Glutamatergic neuron (in vitro differentiated cells): ENCODE results near the gene GGCX. TPM values are rescaled to one million over a fixed set of nuclear protein-coding genes. Genes with fewer than 3 reads are reported as not detected.

Experiments used
- DNase-seq: peaks from one replicate; pipeline ENCODE4 v3.0.0; 2022
- H3K27ac Mint-ChIP-seq: one replicate; pipeline ENCODE4 v1.8.0; 2020; ENCODE audit warnings: mild to moderate bottlenecking, mixed read lengths, inconsistent platforms; ENCODE audit not compliant: unreplicated experiment
- H3K27me3 Mint-ChIP-seq: one replicate; pipeline ENCODE4 v1.8.0; 2020; ENCODE audit warnings: mild to moderate bottlenecking, moderate library complexity, mixed read lengths, inconsistent platforms; ENCODE audit not compliant: unreplicated experiment
- H3K36me3 Mint-ChIP-seq: one replicate; pipeline ENCODE4 v1.8.0; 2020; ENCODE audit warnings: mild to moderate bottlenecking, mixed read lengths, inconsistent platforms; ENCODE audit not compliant: unreplicated experiment
- H3K4me1 Mint-ChIP-seq: one replicate; pipeline ENCODE4 v1.8.0; 2020; ENCODE audit warnings: mild to moderate bottlenecking, low read depth, mixed read lengths, inconsistent platforms; ENCODE audit not compliant: unreplicated experiment
- H3K4me3 Mint-ChIP-seq: one replicate; pipeline ENCODE4 v1.8.0; 2020; ENCODE audit warnings: mild to moderate bottlenecking, mixed read lengths, inconsistent platforms; ENCODE audit not compliant: unreplicated experiment
- H3K9me3 Mint-ChIP-seq: one replicate; pipeline ENCODE4 v1.8.0; 2020; ENCODE audit warnings: mild to moderate bottlenecking, moderate library complexity, mixed read lengths, inconsistent platforms; ENCODE audit not compliant: unreplicated experiment
- total RNA-seq: library from RNA; stranded (reverse); fragmentation: NEBNext Ultra II Directional; extraction: Animal tissue kit (Norgen Biotek cat#: 25700); gene quantifications from one replicate; pipeline ENCODE4 v1.2.1, GENCODE V29; 2021; ENCODE audit not compliant: unreplicated experiment
- TF ChIP-seq, protein P1 (sequence below): fragments of 200-600 bp; sonication (generic); IDR thresholded peaks from one replicate; pipeline ENCODE4 v1.5.0; 2021; ENCODE audit not compliant: partially characterized antibody, unreplicated experiment

The GGCX gene
- total RNA-seq, 1 donor from 2014 or later, result 49.6 TPM

DNA sequence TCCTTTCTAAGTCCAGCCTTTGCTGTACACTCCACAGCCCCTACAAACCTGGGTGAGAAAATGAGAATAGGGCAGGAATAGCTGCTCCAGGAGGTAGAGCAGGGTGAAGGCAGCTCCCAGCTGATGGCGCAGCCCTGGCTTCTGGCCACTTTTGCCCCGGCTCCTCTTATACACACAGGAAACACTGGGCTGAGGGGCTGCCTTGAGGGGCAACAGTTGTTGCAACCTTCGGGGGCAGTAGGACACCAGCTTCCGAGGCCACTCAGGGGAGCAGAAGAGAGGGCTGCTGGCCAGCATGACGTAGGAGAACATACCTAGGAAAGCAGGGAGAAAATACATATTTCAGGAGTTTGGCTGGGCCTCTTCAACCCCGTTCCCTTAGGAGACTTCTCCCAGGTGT, 8.1 kb downstream of the GGCX start:
- H3K36me3 Mint-ChIP-seq, result no peaks in the 10 kb centered on the region
- TF ChIP-seq, protein P1, sequence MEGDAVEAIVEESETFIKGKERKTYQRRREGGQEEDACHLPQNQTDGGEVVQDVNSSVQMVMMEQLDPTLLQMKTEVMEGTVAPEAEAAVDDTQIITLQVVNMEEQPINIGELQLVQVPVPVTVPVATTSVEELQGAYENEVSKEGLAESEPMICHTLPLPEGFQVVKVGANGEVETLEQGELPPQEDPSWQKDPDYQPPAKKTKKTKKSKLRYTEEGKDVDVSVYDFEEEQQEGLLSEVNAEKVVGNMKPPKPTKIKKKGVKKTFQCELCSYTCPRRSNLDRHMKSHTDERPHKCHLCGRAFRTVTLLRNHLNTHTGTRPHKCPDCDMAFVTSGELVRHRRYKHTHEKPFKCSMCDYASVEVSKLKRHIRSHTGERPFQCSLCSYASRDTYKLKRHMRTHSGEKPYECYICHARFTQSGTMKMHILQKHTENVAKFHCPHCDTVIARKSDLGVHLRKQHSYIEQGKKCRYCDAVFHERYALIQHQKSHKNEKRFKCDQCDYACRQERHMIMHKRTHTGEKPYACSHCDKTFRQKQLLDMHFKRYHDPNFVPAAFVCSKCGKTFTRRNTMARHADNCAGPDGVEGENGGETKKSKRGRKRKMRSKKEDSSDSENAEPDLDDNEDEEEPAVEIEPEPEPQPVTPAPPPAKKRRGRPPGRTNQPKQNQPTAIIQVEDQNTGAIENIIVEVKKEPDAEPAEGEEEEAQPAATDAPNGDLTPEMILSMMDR, result no peak

DNA sequence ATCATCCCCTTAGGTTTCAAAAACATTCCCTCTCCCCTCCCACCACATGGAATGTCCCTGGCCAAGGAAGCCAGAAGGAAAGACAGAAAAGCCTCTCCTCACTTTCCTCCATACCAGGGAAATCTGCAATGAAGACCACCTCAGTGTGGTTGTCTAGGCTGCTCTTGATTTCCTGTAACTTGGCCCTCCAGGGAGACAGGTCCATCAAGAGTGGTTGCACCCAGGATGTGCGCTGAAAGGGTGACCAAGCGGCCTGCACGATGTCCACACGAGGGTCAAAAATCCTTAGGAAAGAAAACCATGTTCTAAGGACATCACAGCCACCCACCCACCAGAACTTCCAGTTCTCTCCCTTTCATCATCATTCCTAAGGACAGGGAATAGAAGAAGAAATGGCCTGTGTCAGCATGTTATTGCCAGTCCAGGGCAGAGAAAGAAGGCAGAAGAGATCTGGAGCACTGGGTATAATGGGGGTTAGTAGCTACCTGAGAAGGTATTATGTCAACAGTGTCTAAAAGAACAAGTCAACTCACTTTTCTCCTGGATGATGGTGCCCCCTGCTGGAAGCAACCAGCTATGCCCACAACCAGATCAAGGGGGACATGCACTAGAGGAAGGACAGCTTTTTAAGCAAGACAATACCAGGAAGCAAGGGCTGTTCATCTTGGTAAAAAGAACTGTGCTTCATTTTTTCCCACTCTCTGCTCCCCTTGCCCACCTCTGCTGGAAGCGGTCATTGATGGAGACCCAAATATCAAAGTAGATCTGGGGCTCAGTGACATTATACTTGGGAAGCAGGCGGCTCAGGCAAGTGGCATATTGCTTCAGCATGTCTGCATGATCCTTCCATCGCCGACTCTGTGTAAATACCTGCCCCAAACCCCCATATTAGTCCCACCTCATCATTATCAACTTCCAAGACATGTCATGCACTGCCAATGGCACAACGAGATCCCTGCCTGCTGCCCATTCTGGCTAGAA, 9.3 kb downstream of the GGCX start:
- DNase-seq, result peak; percentile 87
- Mint-ChIP-seq H3K27ac (no peak overlapping the region), H3K27me3 (peaks cover 3% of the 10 kb centered on the region), H3K4me3 (no peak overlapping the region), H3K4me1 (peaks cover 2% of the 10 kb centered on the region), H3K9me3 (peaks cover 6% of the 10 kb centered on the region), H3K36me3 (no peaks in the 10 kb centered on the region)
- TF ChIP-seq, protein P1, result peak; percentile 86

More for the DNA sequence above, 8.1 kb downstream of the GGCX start:
- DNase-seq, result no peak
- Mint-ChIP-seq H3K4me1 (peaks cover 2% of the 10 kb centered on the region), H3K9me3 (peaks cover 3% of the 10 kb centered on the region), H3K4me3 (no peak overlapping the region), H3K27ac (no peak overlapping the region), H3K27me3 (no peaks in the 10 kb centered on the region)

DNA sequence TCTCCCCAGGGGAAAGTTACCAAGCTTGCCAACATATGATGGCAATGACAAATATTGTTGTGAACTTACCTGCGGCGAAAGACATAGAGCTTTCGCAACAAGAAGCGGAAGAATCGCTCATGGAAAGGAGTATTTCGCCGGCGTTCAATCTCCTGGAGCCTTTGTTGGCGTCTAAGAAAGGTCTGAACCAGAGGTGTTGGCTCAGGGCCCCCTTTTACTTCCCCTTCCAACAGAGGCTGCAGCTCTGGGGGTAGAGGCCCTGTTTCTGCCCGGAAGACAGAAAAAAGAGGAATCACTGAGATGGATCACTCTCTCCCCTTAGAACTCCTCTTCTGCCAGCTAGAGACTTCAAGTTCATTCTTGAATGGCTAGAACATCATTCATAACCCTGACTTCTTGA, 10.8 kb downstream of the GGCX start:
- Mint-ChIP-seq H3K4me1 (peaks cover 2% of the 10 kb centered on the region), H3K4me3 (no peak overlapping the region), H3K9me3 (peaks cover 4% of the 10 kb centered on the region), H3K27me3 (peaks cover 3% of the 10 kb centered on the region), H3K36me3 (no peaks in the 10 kb centered on the region), H3K27ac (no peak overlapping the region)
- no peak for DNase-seq
- TF ChIP-seq, protein P1, result no peak

DNA sequence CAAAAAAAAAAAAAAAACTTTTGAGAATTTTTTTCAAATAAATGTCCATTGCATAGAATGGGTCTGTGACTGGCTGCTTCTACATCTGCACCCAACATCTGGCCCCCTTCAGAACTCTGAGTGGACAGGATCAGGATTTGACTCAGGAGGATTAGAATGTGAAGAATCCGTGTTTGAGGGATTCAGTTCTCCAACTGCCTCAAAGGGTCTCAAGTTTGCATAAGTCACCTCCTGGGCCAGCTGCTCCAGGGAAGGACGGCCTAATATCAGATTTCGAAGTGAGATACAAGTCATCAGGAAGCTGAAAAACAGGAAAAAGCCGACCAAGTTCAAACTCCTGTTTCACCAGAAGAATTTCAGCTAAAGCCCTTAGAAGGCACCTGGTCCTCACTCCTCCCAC, 11.5 kb downstream of the GGCX start:
- Mint-ChIP-seq H3K27ac (no peak overlapping the region), H3K36me3 (no peaks in the 10 kb centered on the region), H3K4me3 (no peak overlapping the region)

DNA sequence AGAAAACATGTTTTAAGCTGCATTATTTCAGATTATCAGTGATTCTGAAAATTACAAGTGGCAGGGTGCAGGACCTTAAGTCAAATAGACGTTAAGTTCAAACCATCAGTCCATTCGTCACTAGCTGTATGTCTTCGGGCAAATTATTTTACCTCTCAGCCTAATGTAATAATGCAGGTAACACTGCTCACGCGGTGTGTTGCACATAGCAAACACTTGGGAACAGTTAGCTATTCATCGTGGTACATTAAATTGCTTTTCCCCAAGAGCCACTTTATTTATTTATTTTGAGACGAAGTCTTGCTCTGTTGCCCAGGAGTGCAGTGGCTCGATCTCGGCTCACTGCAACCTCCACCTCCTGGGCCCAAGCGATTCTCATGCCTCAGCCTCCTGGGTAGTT, 12.2 kb downstream of the GGCX start:
- Mint-ChIP-seq H3K27ac (no peak overlapping the region), H3K27me3 (peaks cover 3% of the 10 kb centered on the region), H3K4me1 (peaks cover 5% of the 10 kb centered on the region), H3K9me3 (peaks cover 4% of the 10 kb centered on the region), H3K36me3 (no peaks in the 10 kb centered on the region), H3K4me3 (no peak overlapping the region)
- TF ChIP-seq, protein P1, result no peak
- DNase-seq, result no peak

More for the DNA sequence above, 11.5 kb downstream of the GGCX start:
- Mint-ChIP-seq H3K27me3 (peaks cover 3% of the 10 kb centered on the region), H3K4me1 (peaks cover 2% of the 10 kb centered on the region), H3K9me3 (peaks cover 5% of the 10 kb centered on the region)
- TF ChIP-seq, protein P1, result no peak
- no peak for DNase-seq
